Testis (tissue), 3 donors: ENCODE measurements around the gene FBN2. TPM values are rescaled to one million over a fixed set of nuclear protein-coding genes. Genes with fewer than 3 reads are reported as not detected.

Experiments used
- DNase-seq: peaks from one replicate; pipeline ENCODE4 v3.0.0-alpha.2; 2019
- H3K27ac ChIP-seq, 2 donors: fragments of 200-600 bp; sonication (generic); one replicate each; pipeline ENCODE4 v1.5.1; 2019
- H3K27me3 ChIP-seq: fragments of 200-600 bp; sonication (generic); one replicate; pipeline ENCODE4 v1.5.1; 2019
- H3K36me3 ChIP-seq: fragments of 200-600 bp; sonication (generic); one replicate; pipeline ENCODE4 v1.5.1; 2017; ENCODE audit warnings: low read depth; ENCODE audit errors: missing control alignments
- H3K4me1 ChIP-seq: fragments of 200-600 bp; sonication (generic); one replicate; pipeline ENCODE4 v1.5.1; 2019
- H3K4me3 ChIP-seq, 2 donors: fragments of 200-600 bp; sonication (generic); one replicate each; pipeline ENCODE4 v1.5.1; 2017 to 2019
- H3K9me3 ChIP-seq: fragments of 200-600 bp; sonication (generic); one replicate; pipeline ENCODE4 v1.5.1; 2017
- POLR2A ChIP-seq: fragments of 450-650 bp; IDR thresholded peaks from one replicate; pipeline ENCODE4 v1.6.1; 2017; ENCODE audit warnings: antibody characterized with exemption, mild to moderate bottlenecking, moderate library complexity
- WGBS, 2 donors: methylation state at CpG; one replicate each; pipeline ENCODE4 v1.1.5; 2018; 5-methylcytosine and 5-hydroxymethylcytosine counted together
- intact Hi-C: fragments of 100-400 bp; cut with DNase I; formaldehyde crosslinking; loops from one replicate; pipeline ENCODE4 v1.15.1; 2023; ENCODE audit warnings: low total_unique reads
- polyA plus RNA-seq: library from polyadenylated mRNA; stranded (reverse); fragments of 350-450 nt; fragmentation: Illumina TruSeq; extraction: RNeasy Lipid Tissue Mini Kit (QIAGEN cat#74804); gene quantifications from one replicate; pipeline ENCODE4 v1.2.3, GENCODE V29; 2014; ENCODE audit warnings: low read depth, low replicate concordance; ENCODE audit not compliant: insufficient read depth
- total RNA-seq, 2 donors: library from RNA; depleted of rRNA; stranded (reverse); fragments of >200 nt; gene quantifications; one replicate each; pipeline ENCODE4 v1.2.3, GENCODE V29; 2016
- TF ChIP-seq, protein P1 (sequence below), 3 experiments: fragments of 450-650 bp in 2 of 3; fragments of 200-600 bp in 1 of 3; sonication (generic) in 1 of 3; IDR thresholded peaks; one replicate each; pipeline ENCODE4 v1.5.1; 2016 to 2019; ENCODE audit warnings: antibody characterized with exemption in 3 of 3, mild to moderate bottlenecking in 2 of 3, moderate library complexity in 1 of 3

The FBN2 gene
- total and polyA plus RNA-seq, 3 donors from 2014 or later, result 13.8 to 22.4 (median 17.5) TPM

DNA sequence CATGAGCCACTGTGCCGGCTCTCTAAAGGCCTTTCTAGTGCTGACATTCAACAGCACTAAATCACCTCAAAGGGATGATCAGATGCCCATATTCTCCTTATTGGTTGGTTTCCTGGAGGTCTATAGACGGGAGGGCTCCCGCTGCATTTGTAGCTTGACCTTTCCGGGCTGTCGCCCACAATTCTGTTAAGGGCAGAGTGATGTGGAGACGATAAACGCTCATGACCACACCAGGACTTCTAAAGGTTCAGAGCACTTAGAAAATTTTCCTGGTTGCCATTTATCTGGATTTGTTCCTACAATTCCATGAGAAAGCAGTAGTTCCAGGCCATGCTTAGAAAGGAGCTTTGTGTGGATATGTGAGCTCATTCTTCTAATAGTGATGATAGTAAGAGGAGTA is 284.2 kb downstream of the FBN2 start:
- intact Hi-C loops, result no loop called here
- 75 to 82% methylated on average over 7 of the region's 7 CpGs for WGBS, 2 donors
- DNase-seq, result no peak
- Histone ChIP-seq H3K4me1 (peaks cover 4% of the 10 kb centered on the region), H3K27me3 (no peaks in the 10 kb centered on the region), H3K36me3 (no peaks in the 10 kb centered on the region), H3K9me3 (no peaks in the 10 kb centered on the region), H3K4me3 (no peak overlapping the region), H3K27ac (peak overlapping the region in 1 of 2 donors; percentile 15)
- TF ChIP-seq POLR2A, result no peak
- TF ChIP-seq, protein P1, sequence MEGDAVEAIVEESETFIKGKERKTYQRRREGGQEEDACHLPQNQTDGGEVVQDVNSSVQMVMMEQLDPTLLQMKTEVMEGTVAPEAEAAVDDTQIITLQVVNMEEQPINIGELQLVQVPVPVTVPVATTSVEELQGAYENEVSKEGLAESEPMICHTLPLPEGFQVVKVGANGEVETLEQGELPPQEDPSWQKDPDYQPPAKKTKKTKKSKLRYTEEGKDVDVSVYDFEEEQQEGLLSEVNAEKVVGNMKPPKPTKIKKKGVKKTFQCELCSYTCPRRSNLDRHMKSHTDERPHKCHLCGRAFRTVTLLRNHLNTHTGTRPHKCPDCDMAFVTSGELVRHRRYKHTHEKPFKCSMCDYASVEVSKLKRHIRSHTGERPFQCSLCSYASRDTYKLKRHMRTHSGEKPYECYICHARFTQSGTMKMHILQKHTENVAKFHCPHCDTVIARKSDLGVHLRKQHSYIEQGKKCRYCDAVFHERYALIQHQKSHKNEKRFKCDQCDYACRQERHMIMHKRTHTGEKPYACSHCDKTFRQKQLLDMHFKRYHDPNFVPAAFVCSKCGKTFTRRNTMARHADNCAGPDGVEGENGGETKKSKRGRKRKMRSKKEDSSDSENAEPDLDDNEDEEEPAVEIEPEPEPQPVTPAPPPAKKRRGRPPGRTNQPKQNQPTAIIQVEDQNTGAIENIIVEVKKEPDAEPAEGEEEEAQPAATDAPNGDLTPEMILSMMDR (IDR thresholded peaks at IDR 0.05), result no peak

DNA sequence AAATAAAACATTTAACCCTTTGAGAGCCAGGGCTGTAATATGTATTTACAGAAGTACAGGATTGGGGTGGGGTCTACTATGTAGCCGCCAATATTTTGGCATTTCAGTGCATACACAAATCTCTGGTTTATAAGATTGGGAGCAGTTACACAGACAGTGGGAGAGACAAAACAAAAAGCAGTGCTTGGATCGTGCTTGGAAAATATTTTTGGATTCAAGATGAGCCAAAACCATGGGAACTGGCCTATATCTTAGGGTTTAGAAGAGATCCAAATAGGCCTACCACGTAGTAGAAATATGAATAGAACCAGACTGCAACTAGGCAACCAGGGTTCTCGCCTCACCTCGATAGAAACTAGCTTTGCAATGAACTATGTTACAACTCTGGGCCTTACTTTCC is 284.9 kb downstream of the FBN2 start:
- DNase-seq, result no peak
- Histone ChIP-seq H3K36me3 (no peaks in the 10 kb centered on the region), H3K4me3 (no peak overlapping the region), H3K27ac (peak overlapping the region in 1 of 2 donors; percentile 15), H3K9me3 (no peaks in the 10 kb centered on the region), H3K4me1 (peaks cover 4% of the 10 kb centered on the region), H3K27me3 (no peaks in the 10 kb centered on the region)
- WGBS, 2 donors, result 52 to 57% methylated on average over 5 of the region's 5 CpGs
- TF ChIP-seq POLR2A, result no peak
- TF ChIP-seq, protein P1 (IDR thresholded peaks at IDR 0.05), result no peak
- intact Hi-C loops, result no loop called here

DNA sequence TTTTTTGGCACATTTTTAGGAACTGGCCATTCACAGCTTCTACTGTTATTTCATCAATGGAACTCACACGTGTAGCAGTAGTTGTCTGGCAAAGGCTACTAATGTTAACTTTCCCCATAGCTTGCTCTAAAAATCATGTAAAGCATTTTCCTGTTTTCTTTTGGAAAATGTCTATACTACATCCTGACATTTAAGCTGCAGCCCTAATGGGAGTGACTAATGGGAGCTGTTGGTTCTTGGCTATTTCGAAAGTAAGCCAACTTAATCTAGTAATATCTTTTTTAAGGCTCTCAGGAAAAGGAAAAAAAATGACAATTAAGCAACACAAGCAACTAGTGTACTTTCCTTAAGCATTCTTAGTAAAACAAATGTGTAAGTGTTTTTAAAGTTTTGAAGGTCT is 285.3 kb downstream of the FBN2 start:
- Histone ChIP-seq H3K27ac (peak overlapping the region in 1 of 2 donors; percentile 8), H3K4me1 (peaks cover 4% of the 10 kb centered on the region), H3K27me3 (no peaks in the 10 kb centered on the region), H3K36me3 (no peaks in the 10 kb centered on the region), H3K9me3 (no peaks in the 10 kb centered on the region), H3K4me3 (no peak overlapping the region)
- 49 to 60% methylated on average over 2 of the region's 2 CpGs for WGBS, 2 donors
- intact Hi-C loops, result no loop called here
- DNase-seq, result no peak
- TF ChIP-seq, protein P1 (IDR thresholded peaks at IDR 0.05), result no peak
- TF ChIP-seq POLR2A, result no peak

DNA sequence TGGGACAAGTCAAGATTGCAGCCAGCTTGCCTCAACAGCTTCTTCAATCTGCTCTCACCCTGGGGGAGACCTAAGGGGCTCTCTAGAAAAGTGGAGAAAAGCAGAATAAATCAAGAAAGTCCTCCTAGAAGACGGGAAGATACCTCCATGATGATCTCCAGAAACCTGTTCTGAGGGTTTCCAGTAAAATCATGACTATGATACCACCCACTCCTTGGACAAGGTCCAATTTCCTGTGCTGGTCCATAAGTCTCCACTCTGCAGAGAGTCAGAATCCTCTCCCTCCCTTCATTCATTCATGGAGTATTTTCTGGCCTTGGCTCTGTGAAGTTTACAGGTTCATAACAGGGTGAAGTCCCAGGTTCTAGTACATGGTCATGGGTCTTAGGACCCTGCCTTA is 285.8 kb downstream of the FBN2 start:
- DNase-seq, result no peak
- intact Hi-C loops, result no loop called here
- 73 to 95% methylated on average over 1 of the region's 1 CpG for WGBS, 2 donors
- Histone ChIP-seq H3K9me3 (no peaks in the 10 kb centered on the region), H3K4me1 (peaks cover 4% of the 10 kb centered on the region), H3K36me3 (no peaks in the 10 kb centered on the region), H3K4me3 (no peak overlapping the region), H3K27ac (no peak overlapping the region), H3K27me3 (no peaks in the 10 kb centered on the region)
- no peak for TF ChIP-seq POLR2A
- TF ChIP-seq, protein P1 (IDR thresholded peaks at IDR 0.05), result no peak

DNA sequence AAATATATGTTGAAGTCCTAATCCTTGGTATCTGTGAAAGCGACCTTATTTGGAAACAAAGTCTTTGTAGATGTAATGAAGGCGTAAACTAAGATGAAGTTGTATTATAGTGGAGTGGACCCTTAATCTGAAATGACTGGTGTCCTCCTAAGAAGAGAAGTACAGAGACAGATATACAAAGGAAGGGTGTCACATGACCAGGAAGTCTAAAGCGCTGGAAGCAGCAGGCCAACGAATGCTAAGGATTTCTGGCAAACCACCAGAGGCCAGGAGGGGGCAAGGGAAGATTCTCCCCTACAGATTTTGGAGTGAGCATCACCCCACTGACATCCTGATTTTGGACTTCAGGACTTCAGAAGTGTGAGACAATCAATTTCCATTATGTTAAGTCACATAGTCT is 292.1 kb downstream of the FBN2 start:
- no peaks in the 10 kb centered on the region for H3K27me3 ChIP-seq
- 85 to 90% methylated on average over 4 of the region's 4 CpGs for WGBS, 2 donors
- no peak for DNase-seq
- no peak overlapping the region for H3K4me3 ChIP-seq
- TF ChIP-seq POLR2A, result no peak
- TF ChIP-seq, protein P1 (IDR thresholded peaks at IDR 0.05), result no peak
- intact Hi-C loops, result no loop called here
- no peak overlapping the region for H3K27ac ChIP-seq
- no peaks in the 10 kb centered on the region for H3K4me1 ChIP-seq
- no peaks in the 10 kb centered on the region for H3K36me3 ChIP-seq
- H3K9me3 ChIP-seq, result no peaks in the 10 kb centered on the region
